Stimulated activated CD8-positive, alpha-beta memory T cell treated with anti-CD3 and anti-CD28 coated beads, Interleukin-4, amount 100 ng/mL, for 1 hour (primary cell): ENCODE measurements around the gene LMNTD1.
"Not testable (repeated sequence)": the region's sequence is repeated elsewhere in the genome, so short reads cannot be mapped to it uniquely, and the experiment has no call there.

Source experiments
- DNase-seq, 2 donors: peaks; one replicate each; pipeline ENCODE4 v3.0.0-alpha.2; 2020; ENCODE audit warnings: low read depth in 2 of 2, low spot score in 1 of 2

LMNTD1 gene, protein sequence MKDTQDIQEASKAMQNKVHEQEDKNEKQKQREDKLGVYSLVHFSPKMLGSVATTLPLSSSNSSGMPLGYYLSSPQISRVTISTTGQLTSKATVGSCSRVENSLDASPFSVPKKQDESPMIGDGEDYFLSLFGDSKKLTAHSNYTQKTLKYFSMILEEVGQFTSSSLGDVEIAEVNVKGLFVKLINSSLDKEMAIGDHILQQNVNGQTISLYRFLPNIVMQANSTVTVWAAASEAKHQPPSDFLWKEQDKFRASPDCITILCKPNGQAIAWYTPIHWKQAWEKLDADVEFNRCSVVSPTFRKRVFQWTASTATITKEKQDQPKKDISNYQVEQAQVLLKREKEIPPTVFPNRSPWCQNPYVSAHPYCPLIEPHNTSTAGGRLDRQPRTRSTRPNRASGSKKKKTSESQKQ

DNA sequence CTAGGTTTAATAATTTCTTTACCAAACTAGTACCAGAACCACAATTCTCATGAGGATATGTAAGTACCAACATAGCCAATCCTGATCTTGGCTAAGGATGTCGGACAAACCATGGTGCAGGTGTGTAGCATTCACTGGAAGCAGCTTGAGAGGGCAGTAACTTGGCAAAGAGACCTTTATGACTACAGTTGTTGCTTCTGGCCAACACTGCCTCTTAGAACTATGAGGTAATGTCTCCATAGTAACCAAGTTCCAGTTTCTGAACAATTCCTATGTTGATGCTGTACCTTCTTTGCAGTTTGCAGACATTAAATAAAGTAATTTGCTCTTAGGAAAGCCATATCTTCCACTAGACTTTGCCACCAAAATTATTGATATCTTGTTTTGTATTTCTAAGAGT is at the start of gene LMNTD1:
TSS of gene LMNTD1 (minus strand) at position 186 of the 400 bp plus-strand sequence. CDS start 324 bp downstream, outside the sequence.
- DNase-seq = no peak

DNA sequence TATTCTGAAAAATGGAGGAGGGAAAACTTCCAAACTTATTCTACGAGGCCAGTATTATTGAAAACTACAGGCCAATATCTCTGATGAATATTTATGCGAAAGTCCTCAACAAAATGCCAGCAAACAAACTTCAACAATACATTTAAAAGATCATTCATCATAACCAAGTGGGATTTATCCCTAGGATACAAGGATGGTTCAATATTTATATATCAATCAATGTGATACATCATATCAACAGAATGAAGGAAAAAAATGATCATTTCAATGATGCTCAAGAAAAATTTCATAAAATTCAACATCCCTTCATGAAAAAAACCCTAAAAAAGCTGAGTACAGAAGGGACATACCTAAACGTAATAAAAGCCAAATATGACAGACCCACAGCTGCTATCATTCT is 45.9 kb upstream of the LMNTD1 start:
- no peak for DNase-seq

DNA sequence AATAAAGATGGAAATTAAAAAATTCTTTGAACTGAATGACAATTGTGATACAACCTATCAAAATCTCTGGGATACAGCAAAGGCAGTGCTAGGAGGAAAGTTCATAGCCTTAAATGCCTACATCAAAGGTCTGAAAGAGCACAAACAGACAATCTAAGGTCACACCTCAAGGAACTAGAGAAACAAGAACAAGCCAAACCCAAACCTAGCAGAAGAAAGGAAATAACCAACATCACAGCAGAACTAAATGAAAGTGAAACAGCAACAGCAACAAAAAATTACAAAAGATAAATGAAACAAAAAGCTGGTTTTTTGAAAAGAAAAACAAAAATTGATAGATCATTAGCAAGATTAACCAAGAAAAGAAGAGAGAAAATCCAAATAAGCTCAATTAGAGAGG is 42.4 kb upstream of the LMNTD1 start:
- DNase-seq = not testable (repeated sequence)

DNA sequence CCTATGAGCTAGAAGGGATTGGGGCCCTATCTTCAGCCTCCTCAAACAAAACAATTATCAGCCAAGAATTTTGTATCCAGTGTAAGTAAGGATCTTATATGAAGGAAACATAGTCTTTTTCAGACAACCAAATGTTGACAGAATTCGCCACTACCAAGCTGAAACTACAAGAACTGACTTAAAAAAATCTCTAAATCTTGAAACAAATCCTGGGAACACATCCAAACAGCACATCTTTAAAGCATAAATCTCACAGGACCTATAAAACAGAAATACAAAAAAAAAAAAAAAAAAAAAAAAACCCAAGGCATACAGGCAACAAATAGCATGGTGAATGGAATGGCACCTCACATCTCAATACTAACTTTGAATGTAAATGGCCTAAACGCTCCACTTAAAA is 41.3 kb upstream of the LMNTD1 start:
- DNase-seq = no peak

DNA sequence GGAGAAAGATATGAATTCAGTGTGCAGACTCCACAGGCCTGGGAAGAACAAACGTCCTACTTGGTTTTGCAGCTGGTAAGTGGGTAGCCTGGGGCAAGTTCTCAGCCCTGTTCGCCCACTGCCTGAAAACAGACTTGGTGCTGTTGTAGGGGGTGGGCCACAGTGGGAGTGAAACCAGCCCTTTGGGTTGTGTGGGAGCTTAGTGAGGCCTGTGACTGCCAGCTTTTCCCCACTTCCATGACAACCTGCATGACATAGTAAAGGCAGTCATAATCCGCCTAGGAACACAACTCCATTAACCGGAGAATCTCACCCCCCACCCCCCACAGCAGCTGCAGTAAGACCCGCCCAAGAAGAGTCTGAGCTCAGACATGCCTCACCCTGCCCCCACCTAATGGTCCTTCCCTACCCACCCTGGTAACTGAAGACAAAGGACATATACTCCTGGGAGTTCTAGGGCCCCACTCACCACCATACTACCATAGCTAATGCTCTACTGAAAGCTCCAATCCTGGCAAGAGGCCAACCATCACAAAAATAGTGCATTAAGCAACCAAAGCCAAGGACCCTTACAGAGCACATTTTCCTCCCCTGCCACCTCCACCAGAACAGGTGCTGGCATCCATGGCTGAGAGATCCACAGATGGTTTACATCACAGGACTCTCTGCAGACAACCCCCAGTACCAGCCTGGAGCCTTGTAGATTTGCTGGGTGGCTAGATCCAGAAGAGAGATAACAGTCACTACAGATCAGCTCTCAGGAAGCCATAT is 39.8 kb upstream of the LMNTD1 start:
- no peak for DNase-seq

DNA sequence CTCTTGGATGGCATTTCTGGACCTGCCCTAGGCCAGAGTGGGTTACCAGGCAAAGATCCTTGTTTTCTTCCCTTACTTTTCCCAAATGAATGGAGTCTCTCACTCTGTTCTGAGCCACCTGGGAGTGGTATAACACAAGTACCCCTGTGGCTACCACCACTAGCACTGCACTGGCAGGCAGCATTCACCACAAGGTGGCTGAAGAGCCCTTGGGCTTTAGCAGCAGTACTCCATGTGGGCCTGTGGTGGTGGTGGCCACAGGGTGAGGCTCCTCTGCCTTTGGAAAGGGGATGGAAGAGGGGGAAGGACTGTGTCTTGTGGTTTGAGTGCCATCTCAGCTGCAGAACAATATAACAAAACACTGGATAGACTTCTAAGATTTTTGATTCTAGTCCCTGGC is 38.1 kb upstream of the LMNTD1 start:
- DNase-seq = no peak

DNA sequence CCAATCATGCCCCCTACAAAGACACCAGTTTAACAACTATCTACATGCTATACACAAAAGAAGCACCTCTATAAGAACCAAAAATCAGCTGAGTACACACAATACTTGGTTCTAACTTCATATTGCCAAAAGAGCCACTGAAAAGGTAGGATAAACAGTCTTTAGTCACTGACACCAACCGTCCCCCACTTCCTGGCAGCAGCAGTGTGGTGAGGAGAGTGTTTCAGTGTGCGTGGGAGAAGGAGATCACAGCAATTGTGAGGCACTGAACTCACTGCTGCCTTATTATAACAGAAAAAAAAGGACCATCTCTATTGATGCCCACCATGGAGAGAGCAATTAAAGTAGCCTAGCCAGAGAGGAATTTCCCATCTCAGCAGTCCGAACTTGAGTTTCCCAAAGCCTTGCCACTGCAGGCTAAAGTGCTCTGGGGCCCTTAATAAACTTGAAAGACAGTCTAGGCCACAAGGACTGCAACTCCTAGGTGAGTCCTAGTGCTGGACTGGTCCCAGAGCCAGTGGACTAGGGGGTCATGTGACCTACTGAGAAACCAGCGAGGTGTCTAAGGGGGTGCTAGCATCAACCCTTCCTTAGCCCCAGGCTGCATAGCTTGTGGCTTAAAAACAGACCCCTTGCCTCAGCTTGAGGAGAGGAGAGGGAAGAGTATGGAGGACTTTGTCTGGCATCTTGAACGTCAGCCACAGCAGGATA is 37.1 kb upstream of the LMNTD1 start:
- peak in 1 of 2 donors; percentile 3 for DNase-seq

DNA sequence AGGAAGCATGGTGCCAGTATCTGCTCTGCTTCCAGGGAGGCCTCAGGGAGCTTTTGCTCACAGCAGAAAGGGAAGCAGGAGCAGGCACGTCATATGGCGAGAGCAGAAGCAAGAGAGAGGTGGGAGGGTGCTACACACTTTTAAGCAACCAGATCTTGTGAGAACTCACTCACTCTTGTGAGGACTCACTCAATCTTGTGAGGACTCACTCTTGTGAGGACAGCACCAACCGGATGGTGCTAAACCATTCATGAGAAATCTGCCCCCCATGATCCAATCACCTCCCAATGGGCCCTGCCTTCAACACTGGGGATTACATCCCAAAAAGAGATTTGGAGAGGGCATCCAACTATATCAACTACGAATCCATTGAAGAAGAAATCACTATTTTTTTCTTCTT is 34.3 kb upstream of the LMNTD1 start:
- no peak for DNase-seq

DNA sequence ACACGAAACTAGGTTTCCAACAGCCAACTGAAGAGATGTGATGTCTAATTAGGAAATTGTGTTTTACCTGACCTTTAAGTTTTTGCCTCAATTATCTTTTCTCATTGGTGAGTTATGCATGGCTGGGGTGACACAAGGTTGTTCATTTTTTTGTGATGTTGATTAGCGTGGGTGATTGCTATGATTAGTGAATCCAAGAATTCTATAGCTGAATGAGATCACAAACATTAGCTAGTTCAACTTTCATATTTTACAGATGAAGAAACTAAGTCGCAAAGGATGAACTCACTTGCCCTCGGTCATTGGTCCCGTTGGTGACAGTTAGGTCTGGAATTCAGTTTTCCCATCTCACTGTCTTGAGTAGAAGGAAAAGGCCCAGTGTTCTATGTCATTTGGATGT is 32.6 kb upstream of the LMNTD1 start:
- no peak for DNase-seq

DNA sequence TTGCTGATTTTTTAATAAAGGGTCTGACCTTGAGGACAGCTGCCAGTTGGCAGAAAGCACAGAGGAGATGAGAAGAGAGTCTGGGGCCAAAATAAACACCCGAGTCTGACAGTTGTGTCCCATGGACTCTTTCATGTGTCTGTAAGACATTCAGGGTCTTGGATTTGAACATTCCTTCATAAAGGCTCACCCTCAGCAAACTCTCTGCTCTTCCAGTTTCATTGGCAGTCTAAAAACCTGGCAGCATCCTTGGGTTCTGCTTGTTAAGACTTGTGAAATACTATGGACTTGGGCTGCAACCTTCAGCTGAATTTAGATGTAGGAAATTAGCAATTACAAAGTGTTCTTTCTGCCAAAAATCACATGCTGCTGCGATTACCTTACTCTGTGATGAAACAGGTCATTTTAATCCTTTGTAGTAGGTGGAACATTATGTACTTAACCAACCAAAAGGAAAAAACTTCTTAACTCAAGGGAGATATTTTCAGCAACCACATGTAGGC is 32.0 kb upstream of the LMNTD1 start:
- no peak for DNase-seq

DNA sequence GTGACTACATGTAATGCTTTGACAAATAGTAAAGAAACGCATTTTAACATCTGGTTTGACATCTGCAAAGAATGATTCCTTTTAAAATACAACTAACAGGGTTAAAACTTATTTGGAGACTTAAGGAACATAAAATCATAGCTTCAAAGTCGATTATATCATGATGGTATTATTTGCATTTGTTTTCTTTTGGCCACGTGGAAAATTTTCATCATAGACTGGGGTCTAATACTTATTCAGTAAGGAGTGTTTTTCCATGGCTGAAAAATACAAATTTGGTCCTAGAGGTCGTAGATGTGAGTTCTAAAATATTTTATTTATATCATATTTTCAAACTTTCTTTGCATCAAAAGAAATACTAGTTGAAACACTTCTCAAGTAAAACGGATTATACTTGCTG is 31.5 kb upstream of the LMNTD1 start:
- no peak for DNase-seq

DNA sequence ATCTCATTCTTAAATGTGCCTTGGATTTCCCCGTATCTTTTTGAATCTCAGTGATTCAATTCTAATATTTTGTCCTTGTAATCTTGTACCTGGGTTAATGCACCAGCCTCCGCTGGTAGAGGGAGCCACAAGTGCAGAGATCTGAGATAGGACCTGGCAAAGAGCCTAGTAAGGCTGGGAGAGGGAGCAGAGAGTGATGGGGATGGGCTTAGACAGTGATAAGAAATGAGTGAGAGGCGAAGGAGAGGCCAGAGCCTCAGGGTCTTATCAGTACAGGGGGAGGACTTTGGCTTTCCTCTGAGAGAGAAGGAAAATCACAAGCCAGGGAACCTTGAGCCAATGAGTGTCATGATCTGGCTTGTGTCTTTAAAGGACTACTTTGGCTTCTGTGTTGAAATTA is 30.5 kb upstream of the LMNTD1 start:
- DNase-seq = no peak

DNA sequence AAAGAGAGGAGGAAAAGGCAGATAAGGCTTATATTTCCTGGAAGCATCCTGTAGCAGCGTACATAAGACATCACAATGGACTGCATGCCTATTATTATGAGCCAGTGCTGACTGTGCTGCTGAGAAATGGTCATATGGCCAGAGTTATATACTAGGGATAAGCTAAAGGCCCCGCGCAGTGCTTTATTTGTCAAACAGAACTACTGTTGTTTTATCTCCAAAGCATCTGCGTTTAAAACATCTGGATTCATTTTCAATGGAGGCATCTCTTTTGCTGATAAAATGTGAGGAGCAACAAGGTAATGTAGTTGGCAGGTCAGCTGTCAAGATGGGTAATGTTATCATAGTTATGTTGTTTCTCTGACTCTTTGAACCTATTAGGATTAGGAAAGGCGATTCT is 28.0 kb upstream of the LMNTD1 start:
- no peak for DNase-seq

DNA sequence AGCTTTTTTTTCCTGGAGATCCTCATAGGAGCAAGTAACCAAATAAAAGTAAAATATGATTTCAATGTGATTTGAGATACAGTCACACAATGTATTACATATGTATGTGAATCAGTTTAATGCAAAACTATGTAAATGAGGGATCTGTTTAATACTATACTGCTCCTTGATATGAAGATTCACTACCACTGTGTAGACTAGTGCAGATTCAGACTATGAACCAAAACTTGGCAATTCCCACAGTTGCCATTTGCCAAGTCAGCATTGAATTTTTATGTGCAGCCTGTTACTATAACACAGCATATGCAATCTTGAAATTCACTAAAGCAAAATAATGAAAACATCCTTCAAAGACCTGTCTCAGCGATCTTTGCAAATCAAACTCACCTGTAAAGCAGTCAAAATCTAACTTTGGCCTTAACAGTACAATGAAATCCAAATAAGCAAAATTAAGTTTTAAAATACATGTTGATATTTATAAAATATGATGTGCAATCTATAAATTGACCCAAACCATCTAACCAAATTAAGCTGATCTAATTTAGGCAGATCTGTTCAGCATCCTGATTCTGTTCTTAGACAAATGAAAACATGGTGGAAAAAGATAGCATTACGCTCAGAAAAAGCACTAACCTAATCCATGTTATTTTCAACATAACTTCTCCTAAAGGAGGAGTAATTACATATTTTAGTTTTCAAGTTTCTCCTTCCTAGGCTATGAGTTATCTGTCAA is 25.5 kb upstream of the LMNTD1 start:
- no peak for DNase-seq

DNA sequence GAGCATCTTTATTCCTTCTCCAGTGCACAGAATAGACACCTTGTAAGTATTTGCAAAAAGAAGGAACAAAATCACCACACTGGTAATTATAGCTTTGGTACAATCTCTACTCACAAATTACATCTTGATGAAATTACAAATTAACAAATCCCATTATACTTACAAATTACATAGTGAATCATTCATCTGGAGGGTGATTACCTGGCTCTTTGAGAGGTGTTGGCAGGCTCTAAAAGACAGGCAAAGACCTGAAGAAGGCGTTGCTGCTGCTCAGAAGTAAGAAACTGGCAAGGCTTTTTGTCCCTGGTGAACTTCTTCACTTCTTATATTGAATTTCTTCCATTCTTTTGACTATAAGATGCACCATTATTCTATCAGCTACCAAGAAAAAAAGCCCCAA is 21.7 kb upstream of the LMNTD1 start:
- no peak for DNase-seq

DNA sequence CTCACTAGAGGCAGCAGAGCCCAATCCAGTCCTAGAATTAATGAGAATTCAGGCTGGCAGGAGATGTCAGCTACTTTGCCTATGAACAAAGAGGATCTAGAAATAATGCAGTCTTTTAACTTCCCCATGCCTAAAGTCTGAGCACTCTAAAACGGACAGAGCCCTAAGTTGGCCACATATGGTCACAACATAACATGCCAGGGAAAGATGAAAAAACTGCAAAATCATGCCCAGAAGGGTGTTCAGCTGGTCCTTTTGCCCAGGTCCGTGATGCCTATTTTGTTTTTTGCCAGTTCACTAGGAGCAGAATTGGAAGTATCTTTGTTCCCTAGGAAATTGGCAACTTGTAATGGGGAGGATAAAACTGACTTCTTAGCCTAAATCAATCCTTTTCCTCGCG is 20.3 kb upstream of the LMNTD1 start:
- no peak for DNase-seq

DNA sequence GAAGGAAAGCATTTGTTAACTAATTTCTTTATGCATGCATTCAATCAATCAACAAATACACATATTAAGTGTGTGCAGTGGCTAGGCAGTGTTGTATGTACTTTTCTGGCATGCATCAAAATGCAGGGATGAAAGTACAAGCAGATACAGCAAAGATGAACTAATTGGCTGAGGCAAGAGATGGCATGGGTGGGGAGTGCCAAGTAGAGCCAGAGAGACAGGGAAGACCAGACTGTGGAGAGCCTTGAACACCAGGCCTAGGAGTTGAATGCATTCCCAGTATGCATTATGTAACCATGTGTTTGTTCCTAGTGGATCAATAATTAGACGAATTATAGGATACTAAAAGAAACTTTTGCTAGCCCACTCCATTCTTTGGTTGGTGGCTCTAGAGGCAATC is 17.3 kb upstream of the LMNTD1 start:
- no peak for DNase-seq

DNA sequence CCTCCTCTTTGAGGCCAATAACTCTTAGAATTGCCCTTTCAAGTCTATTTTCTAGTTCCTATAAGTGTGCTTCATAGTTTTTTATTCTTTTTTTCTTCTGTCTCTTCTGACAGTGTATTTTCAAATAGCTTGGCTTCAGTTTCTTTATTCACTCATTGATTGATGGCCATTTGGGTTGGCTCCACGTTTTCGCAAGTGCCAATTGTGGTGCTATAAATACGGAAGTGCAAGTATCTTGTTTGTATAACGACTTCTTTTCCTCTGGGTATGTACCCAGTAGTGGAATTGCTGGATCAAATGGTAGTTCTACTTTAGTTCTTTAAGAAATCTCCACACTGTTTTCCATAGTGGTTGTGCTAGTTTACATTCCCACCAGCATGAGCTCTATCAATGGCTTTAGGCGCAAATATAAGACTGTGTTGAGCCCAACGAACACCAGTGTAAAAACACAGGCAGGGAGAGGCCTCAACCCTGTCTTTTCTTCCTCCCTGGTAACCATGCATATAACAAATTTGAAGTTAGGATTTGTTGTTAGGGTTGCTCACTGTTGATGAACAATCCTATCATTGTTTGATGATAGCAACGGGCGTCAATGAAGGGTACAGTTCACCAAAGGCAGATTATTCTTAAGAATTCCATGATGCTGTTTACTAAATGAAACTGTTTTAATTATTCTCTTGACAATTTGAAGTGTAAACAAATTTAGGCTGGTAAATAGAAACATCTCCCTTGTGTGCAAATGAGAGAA is 13.3 kb upstream of the LMNTD1 start:
- DNase-seq = no peak

DNA sequence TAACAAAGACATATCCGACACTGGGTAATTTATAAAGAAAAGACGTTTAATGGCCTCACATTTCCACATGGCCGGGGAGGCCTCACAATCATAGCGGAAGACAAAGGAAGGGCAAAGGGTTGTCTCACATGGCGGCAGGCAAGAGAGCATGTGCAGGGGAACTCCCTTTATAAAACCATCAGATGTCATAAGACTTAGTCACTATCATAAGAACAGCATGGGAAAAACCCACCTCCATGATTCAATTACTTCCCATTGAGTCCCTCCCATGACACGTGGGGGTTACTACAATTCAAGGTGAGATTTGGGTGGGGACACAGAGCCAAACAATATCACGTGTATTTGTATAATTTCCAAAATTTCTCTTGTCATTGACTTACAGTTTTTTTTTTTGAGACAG is 5.5 kb upstream of the LMNTD1 start:
- no peak for DNase-seq

DNA sequence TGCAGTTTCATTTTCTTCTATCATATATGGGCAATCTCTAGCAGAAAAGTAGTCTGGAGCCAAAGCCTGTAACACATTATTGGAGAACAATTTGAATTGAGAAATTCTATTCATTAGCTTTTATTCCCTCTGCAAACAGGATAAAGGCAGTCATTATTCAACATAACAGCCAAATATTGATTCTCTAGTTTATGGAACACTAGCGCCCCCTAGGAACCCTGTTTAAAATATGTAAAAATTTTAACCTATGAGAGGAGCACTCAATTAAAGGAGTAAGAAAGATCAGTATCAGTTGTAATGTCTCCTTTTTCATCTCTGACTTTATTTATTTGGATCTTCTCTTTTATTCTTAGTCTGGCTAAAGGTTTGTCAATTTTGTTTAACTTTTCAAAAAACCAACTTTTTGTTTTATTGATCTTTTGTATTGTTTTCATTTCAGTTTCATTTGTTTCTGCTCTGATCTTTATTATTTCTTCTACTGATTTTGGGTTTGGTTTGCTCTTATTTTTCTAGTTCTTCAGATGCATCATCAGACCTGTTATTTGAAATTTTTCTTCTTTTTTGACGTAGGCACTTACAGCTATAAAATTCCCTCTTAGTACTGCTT is 4.8 kb upstream of the LMNTD1 start:
- no peak for DNase-seq
